Stimulated activated naive CD8-positive, alpha-beta T cell treated with anti-CD3 and anti-CD28 coated beads, Interleukin-15, Interleukin-2, amounts not matched to agents 100 U/mL and 50 U/mL, for 24 hours (primary cell): ENCODE measurements around the gene PRKN.

Source experiments
- ATAC-seq: fragments of 150-1000 bp; cut with Tn5 transposase; one replicate; pipeline ENCODE4 v1.10.0; 2021
- DNase-seq: peaks from one replicate; pipeline ENCODE4 v3.0.0; 2021

Gene PRKN

DNA sequence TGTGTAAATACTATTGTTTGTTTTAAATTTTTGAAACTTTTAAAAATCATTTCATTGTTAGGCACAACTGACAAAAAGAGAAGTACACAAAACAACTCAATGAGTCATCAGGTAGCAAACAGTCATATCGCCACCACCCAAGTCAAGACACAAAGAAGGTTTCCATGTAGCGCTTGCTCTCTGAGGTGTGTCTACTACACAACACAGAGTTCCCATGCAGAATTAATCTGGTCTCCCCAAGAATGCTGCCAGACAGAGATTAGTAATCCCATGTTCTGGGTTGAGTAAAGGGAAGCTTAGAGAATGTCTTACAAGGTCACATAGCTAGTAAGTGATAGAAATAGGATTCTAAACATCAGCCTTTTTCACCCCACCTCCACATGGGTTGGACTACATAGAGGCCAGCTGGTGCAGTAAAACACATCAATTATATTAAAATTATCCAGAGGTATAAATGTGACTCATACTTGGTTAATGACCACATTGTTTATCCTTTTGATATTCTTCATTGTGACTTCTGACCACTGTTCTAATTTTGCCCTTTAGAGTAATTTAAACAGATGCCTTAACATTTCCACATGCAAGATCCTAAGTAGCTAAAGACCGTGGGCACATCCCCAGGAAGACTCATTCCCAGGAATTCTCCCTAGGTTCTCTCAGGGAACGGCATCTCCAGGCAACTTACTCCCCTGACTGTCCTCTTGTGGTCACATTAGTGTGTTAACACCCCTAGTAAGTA is 413.5 kb downstream of the PRKN start:
- DNase-seq: no peak
- ATAC-seq: no peak

DNA sequence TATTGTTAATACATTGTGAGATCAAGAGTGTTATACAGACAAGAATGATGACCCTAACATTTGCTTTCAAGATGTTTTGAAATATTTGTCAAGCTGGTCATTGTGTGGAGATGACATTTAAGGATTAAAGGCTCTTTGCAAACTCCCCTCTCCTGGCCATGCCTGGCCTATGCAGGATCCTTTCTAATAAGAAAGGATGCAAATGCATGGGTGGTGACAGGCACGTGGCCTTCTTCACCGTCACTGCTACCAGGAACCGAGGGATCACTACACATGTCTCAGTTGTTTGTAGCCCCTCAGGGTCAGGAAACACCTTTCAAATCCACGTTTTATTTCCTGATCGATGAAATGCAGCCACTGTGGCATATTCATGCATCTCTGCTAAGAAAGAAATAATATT is 419.7 kb downstream of the PRKN start:
- ATAC-seq (no peak), DNase-seq (no peak)

DNA sequence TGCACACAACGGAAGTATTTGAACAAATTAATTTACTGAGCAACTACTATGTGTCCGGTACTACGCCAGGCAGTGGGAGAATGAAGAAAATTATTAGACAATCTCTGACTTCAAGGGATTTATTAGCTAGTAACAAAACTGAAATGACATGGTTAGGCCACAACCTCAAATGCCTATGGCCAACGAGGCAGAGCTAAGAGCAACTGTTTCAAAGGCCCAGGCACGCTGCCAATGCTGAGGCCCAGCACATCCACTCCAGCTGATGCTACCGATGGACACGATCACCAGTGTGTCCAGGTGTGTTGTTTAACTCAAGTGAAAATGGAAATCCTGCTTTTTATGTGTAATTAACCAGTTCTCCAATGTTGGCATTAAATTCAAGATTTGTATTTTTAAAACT is 420.9 kb downstream of the PRKN start:
- ATAC-seq: no peak
- no peak for DNase-seq

DNA sequence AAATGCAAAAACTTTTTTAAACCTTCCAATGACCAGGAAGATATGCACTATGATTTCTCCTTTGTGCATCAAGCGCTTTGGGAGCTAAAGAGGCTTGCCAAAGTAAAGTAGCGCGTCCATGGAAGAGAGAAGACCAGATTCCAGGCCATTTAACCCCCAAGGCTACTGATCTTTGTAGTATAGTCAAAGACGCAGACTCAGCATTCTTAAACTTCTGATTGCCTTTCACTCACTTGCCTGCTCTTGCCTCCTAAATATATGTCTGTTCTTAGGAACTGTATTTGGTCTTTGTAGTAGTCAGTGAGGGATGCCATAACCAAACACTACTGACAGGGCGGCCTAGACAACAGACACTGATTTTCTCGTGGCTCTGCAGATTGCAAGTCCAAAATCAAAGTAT is 426.4 kb downstream of the PRKN start:
- ATAC-seq: no peak
- DNase-seq: no peak

DNA sequence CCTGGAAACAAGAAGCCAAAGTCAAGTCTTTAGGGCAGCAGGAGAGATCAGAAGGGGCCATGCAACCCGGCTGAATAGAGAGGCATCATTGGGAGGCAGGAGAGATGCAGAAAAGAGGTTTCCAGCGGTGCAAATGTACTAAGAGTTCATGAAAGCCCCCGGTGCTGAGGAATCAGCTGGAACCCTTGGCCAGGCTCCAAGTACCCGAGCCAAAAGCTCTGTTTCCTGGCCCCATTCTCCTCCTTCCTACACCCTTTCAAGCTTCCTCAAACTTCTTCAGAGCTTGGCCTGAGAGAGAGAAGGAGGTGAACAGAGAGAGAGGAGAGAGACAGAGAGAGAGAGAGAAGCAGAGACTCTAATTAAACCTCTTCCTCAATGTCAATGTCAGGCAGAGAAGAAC is 433.5 kb downstream of the PRKN start:
- DNase-seq (no peak), ATAC-seq (no peak)

DNA sequence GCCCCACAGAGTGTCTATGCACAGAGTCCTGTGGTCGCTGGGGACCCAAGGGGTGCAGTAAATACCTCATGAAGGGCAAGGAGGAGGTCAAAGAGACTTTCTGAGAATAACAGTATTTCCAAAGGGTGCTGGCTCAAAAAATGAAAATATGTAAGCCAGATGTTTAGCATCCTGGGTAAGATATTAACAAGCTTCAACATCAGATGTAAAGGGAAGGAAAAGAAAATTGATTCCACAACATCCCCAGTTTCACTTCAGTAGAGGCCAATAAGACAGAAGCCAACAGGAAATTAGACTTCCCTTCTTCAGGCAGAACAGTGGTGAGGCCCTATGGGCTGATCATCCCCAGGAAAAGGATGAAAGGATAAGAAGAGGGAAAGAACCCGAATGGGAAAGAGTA is 434.7 kb downstream of the PRKN start:
- ATAC-seq (no peak), DNase-seq (no peak)

DNA sequence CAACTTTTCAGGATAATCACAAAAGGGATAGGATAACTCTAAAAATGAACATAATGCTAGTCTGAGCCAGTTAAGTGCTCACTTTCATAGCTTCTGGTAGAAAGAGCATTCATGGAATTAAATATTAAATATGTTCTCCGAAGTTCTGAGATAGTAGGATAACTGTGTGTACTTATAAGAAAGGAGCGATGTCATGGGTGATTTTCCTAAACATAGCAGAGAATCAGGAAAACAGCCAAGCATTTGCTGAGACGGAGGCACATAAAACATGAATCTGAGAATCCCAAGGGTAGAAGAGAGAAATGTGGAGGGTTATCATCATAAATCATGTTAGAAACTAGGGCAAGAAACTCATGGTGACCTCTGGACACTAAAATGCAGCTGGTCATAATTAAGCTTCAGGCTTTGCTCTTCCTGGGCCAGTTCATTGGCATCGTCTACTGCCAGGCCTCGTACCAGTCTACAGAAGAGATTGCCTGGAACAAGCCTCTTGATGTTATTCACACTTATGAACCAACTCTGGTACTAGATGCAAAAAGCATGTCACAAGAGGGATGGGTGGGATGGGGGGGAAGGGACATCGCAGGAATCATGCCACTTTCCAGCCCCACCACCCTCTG is 436.6 kb downstream of the PRKN start:
- ATAC-seq: no peak
- DNase-seq: no peak

DNA sequence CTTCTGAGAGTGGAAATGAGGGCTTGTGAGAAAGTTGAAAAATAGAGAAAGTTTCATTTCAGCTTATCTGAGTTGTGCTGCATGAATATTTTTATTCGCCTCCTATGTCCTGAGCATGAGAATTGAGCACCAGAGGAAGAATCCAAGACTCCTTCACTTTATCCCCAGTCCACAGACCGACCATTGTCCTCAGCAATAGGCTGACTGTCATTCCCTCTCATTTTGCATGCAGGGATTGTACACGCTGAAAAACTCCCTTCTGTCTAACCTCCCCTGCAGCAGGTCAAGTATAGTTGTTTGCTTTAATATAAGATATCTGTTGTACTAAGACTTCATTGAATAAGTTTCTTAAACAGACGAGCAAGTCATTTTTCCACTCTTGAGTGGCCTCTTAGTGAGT is 437.6 kb downstream of the PRKN start:
- DNase-seq (no peak), ATAC-seq (no peak)

DNA sequence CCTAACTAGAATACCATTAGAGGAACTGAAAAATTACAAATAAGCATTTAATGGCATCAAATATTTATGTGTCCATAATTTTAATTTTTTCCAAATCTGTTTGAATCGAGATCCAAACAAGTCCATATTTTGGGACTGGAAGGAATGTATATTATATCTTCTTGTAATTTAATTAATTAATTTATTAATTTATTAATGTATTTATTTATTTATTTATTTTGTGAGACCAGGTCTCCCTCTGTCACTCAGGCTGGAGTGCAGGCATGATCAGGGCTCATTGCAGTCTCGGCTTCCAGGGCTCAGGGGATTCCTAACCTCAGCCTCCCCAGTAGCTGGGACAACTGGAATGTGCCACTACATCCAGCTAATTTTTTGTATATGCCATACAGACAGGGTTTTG is 453.6 kb downstream of the PRKN start:
- DNase-seq: no peak
- no peak for ATAC-seq

DNA sequence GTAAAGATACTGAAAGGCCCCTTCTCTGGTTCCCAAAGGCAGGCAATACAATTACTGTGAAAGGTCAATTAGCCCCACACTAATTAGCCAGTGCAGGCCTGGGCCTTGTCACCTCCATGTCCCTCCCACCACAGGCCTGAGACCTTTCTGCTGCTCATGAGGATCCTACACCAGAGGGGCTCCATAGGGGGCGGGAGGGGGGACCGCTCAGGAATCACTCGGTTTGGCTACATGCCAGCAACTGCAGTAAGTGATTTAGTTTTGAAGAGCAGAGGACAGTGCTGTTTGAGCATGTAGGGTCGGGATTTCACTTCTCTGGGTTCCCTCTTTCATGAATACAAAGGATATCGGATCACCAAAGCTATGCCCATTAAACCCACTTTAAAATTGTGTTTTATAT is 455.6 kb downstream of the PRKN start:
- no peak for DNase-seq
- ATAC-seq: no peak

DNA sequence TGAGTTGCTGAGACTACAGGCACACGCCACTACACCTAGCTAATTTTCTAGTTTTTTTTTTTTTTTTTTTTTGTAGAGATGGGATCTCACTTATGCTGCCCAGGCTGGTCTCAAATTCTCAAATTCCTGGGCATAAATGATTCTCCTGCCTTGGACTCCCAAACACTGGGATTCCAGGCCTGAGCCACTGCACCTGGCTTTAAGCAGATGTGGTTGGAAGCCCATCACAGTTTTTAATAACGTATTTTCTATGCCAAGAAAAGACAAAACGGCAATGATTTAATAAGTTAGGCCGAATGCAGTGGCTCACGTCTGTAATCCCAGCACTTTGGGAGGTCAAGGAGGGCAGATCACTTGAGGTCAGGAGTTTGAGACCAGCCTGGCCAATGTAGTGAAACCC is 456.6 kb downstream of the PRKN start:
- no peak for DNase-seq
- ATAC-seq: no peak

DNA sequence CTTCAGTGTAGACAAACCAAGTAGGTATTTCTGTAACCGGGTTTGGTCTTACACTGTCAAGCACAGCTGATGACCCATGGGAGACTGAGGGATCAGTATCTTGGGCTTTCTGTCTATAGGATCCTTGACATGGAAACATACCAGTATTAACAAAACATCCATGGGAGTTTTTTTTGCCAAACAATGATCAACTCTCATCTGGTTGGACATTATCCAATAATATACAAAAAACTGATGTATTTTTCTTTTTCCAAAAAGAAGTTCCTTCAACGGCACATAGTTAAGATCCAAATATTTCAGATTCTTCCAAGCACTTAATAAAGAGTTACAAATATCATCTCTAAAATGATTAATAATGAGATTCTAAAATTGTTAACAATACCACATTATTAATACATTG is 459.9 kb downstream of the PRKN start:
- no peak for DNase-seq
- no peak for ATAC-seq

DNA sequence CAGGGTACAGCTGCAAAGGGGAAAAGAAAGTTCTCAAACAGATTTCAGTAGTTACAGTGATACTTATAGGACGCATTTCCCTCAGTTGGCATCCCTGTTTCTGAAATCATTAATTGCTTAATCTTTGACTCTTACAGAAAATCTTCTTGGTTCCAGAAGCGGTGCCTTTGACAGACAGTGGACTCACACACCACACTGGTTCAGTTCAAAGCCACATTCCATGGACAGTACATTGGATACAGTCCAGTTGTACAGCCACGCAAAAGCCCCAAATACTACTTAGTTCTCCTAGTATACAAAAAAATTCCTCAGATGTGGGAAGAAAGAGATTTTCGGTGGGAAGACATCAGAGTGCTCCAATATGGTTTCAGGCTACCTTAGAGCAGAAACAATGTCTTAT is 460.4 kb downstream of the PRKN start:
- ATAC-seq (no peak), DNase-seq (no peak)

DNA sequence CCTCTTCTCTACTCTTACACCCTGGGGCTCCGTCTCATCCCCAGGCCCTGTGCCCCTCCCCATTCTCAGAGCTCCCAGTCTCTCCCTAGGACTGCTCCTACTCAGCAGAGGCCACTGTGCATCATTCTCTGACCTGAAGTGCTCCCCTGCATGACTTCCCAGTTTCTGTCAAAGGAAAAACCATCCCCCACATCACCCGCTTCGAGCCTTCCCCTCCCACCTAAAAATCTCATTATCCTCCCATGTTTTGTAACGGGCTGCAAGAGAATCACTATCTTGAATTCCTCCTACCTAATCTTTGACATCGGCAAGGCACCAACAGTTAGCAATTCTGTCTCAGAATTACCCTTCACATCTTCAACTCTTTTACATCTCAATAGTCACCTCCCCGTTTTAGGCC is 463.0 kb downstream of the PRKN start:
- ATAC-seq (no peak), DNase-seq (no peak)

DNA sequence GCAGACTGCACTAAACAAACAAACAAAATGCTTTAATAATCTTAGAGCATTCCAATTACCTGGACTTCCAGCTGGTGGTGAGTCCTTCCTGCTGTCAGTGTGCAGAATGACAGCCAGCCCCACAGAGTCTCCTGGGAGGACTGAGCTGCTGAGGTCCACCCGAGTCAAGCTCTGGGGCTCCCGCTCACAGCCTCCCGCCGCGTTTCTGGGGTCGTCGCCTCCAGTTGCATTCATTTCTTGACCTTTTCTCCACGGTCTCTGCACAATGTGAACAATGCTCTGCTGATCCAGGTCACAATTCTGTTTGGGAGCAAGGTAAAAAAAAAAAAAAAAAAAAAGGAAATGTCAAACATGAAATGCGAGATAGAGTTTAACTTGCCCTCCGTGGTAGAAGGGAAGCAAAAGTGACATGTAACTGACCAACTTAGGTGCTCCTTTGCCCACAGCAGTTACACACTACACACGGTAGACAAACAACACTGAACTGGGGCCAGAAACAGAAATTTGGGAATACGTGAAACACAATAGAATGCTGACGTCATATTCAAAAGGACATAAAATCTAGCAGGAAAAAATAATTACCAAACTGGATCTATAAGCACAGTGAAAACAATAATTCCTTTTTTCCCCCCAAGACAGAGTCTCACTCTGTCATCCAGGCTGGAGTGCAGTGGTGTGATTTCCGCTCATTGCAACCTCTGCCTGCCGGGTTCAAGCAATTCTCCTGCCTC is 464.9 kb downstream of the PRKN start:
- no peak for DNase-seq
- ATAC-seq: no peak

DNA sequence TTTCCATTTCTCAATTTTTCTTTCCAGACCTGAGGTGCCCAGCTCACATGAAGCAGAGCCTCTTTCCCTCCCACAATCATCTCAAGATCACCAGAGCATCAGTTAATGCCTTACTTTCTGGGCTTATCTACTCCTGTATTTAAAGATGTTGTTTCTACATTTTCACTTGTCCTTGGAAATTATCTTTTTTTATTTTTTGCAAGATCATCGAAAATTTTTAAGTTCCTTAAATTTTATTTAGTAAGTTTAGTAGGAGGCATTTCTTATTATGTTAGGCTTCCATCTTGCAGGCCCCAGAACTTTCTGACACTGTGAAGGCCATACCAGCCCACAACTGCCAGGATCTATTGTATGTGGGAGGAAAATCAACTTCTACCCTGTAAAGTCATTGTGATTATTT is 466.0 kb downstream of the PRKN start:
- ATAC-seq (no peak), DNase-seq (no peak)

DNA sequence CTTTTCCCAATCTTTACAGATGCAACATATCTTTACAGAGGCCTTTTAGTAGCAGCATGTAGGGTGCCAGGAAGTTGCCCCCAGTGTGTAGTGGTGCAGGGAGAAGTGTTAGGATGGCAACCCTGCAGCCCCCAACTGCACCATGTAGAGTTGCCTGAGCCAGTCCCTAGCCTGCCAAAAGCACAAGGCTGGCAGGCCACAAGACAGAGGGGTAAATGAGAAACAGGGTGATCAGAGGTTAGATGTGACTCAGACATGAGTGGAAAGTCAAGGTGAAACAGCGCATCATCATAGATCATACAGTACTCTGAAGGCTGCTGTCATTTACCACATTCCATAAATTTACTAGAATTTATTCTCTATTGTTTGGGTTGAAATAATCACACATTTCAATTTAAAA is 467.5 kb downstream of the PRKN start:
- ATAC-seq: peak; percentile 79
- peak; percentile 4 for DNase-seq

DNA sequence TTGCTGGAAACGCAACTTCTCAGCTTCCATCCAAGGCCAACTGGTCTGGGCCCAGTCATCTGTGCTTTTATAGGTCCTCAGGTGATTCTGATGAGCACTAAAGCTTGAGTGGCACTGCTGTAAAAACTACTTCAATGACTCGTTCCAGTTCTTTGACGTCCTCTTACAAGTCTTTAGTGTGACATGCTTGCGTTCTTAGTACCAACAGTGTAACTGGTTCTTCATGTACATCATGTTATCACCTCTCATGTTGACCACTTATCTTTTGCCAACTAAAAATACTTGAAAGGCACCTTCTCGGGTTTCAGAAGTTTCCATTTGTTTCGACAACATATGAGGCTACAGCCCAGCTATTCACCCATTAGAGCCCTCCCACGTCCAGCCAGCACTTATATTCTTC is 468.9 kb downstream of the PRKN start:
- no peak for DNase-seq
- no peak for ATAC-seq

DNA sequence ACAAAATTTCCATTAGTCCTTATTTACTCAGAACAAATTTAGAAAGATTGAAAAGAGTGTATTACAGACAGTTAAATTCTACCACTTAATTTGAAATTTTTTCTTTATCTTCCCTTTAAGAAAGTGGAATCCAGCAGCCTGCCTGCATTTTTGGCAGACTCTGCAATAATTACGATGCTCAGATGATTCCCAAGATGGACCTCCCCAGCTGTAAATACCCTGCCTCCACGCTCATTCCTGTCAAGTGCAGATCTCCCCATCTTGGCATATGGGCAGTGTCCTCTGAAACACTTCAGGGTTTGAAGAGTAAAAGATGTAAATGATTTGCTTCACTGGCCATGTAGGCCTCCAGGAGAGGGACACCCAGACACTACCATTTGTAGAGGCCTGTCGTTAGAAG is 471.2 kb downstream of the PRKN start:
- ATAC-seq (no peak), DNase-seq (no peak)

DNA sequence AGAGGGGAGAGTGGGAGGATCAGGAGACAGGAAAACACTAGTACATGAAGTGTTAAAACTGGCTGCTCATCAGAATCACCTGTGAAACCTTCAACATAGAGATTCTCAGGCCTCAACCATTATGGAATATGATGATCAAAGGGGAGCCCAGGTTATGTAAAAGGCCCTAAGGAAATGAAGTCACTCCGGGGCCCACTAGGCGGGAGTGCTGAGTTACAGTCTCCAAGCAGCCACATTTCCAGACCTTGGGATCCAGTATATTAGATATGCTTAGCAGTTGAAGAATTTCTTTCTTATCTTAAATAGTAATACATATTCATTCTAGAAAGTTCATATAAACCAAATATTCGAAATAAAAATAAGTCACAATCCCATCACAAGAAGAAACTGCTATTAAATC is 476.3 kb downstream of the PRKN start:
- DNase-seq: no peak
- no peak for ATAC-seq

DNA sequence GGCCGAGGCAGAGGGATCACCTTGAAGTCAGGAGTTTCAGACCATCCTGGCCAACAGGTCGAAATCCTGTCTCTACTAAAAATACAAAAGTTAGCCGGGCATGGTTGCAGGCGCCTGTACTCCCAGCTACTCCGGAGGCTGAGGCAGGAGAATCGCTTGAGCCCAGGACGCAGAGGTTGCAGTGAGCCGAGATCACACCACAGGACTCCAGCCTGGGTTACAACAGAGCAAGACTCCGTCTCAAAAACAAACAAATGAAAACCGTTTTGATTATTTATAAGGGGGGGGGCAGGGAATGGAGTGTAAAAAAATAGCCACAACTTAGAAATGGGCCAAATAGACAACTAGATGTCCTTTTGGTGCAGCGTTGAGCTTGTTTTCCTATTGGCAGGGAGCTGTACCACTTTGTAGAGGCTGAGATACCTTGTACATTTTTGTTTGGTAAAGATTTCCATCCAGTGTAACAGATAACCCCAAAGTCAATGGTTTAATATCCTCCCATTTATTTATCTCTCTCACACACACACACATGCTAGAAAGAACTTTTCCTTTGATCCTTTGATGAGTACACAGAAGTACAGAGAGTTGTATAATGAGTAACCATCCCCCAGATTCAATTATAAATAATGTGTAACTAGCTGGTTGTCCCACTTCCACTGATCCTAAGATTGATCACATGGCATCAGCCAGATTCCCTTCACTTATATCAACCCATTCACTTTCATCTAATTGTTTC is 477.5 kb downstream of the PRKN start:
- DNase-seq (no peak), ATAC-seq (no peak)

DNA sequence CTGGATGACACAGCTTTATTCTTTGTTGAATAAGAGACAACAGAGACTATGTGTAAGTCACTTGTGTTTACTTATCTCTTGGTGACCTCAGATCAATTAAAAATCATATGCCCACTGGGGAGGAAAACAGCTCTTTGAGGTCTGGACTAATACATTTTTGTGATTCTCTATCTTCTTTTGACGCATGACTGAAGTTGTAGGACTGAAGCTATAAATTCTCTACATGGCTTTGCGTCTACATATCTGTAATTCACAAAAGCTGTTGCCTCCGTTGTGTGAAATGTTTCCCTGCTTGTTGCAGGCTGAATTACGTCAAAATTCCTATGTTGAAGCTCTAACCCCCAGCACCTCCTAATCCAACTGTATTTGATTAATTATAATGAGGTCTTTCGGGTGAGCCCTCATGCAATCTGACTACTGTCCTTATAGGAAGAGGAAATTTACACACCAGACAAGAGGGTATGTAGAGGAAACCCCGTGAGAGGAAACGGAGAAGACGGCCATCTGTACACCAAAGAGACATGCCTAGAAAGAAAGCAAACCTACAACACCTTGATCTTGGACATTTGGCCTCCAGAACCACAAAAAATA is 481.6 kb downstream of the PRKN start:
- DNase-seq (no peak), ATAC-seq (no peak)

DNA sequence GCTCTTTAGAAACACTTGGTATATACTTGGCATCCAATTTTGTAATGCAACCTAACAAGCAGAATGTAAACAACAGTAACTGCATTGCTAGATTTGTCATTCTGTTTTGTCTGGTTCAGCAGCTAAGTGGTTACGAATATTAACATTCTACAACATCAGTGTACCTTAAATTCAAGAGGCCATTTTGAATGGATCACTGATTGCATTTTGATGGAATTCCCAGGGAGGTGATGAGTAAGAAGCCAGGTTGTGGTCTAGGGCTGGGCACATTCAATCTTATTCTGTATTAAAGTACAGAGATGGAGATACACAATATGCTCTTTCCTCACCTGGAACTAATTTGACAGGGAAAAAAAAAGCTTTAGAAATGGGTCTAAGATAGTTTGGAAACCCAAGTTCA is 483.5 kb downstream of the PRKN start:
- DNase-seq (no peak), ATAC-seq (no peak)
